Skeletal muscle satellite cell (primary cell): ENCODE data around the gene MAB21L4.

Experiments
- H3K27me3 ChIP-seq: 2 replicates; pipeline ENCODE4 v1.7.0; 2013; ENCODE audit warnings: low read length; ENCODE audit not compliant: control insufficient read depth, insufficient read depth
- H3K36me3 ChIP-seq: 2 replicates; pipeline ENCODE4 v1.7.0; 2013; ENCODE audit warnings: mild to moderate bottlenecking, control low read depth, low read length; ENCODE audit not compliant: insufficient read depth
- H3K4me1 ChIP-seq: 2 replicates; pipeline ENCODE4 v1.7.0; 2013; ENCODE audit warnings: low read length; ENCODE audit not compliant: control insufficient read depth, insufficient read depth
- H3K4me2 ChIP-seq: 2 replicates; pipeline ENCODE4 v1.7.0; 2013; ENCODE audit warnings: mild to moderate bottlenecking, low read length
- H3K4me3 ChIP-seq: 2 replicates; pipeline ENCODE4 v1.7.0; 2013; ENCODE audit warnings: low read length
- H3K9ac ChIP-seq: 2 replicates; pipeline ENCODE4 v1.7.0; 2013; ENCODE audit warnings: mild to moderate bottlenecking, low read depth, low read length, moderate library complexity
- H3K9me3 ChIP-seq: replicated peaks from 2 replicates; pipeline ENCODE4 v1.7.0; 2013; ENCODE audit warnings: mild to moderate bottlenecking, control low read depth, low read length

MAB21L4 gene

GRCh38 chr2:240922245-240922981 is 26.5 kb upstream of the MAB21L4 start:
- peaks cover 32% of the 10 kb centered on the region for H3K4me1 ChIP-seq
- peak overlapping the region; percentile 55 for H3K9ac ChIP-seq
- H3K4me2 ChIP-seq = no peak overlapping the region
- H3K4me3 ChIP-seq = no peak overlapping the region
- H3K9me3 ChIP-seq = no peaks in the 10 kb centered on the region
- H3K27me3 ChIP-seq = peaks cover 10% of the 10 kb centered on the region
- no peaks in the 10 kb centered on the region for H3K36me3 ChIP-seq

GRCh38 chr2:240921995-240922244 is 26.0 kb upstream of the MAB21L4 start:
- peak overlapping the region; percentile 9 for H3K4me3 ChIP-seq
- peak overlapping the region; percentile 55 for H3K9ac ChIP-seq
- H3K4me1 ChIP-seq = peaks cover 36% of the 10 kb centered on the region
- no peaks in the 10 kb centered on the region for H3K9me3 ChIP-seq
- H3K36me3 ChIP-seq = no peaks in the 10 kb centered on the region
- peak overlapping the region; percentile 64 for H3K4me2 ChIP-seq
- H3K27me3 ChIP-seq = peaks cover 8% of the 10 kb centered on the region

GRCh38 chr2:240921311-240921994 is 25.5 kb upstream of the MAB21L4 start:
- peak overlapping the region; percentile 36 for H3K4me3 ChIP-seq

GRCh38 chr2:240920783-240921231 is 24.9 kb upstream of the MAB21L4 start:
- Histone ChIP-seq H3K9me3 (no peaks in the 10 kb centered on the region), H3K4me2 (peak overlapping the region; percentile 65), H3K27me3 (no peaks in the 10 kb centered on the region), H3K36me3 (no peaks in the 10 kb centered on the region), H3K9ac (peak overlapping the region; percentile 73), H3K4me1 (peaks cover 44% of the 10 kb centered on the region), H3K4me3 (peak overlapping the region; percentile 36)

More at GRCh38 chr2:240921311-240921994, 25.5 kb upstream of the MAB21L4 start:
- Histone ChIP-seq H3K27me3 (peaks cover 4% of the 10 kb centered on the region), H3K4me1 (peaks cover 41% of the 10 kb centered on the region), H3K9me3 (no peaks in the 10 kb centered on the region), H3K4me2 (peak overlapping the region; percentile 65), H3K9ac (peak overlapping the region; percentile 73), H3K36me3 (no peaks in the 10 kb centered on the region)

- Histone ChIP-seq H3K9me3 (no peaks in the 10 kb centered on the region), H3K9ac (peak overlapping the region; percentile 73), H3K4me2 (no peak overlapping the region), H3K4me3 (no peak overlapping the region), H3K4me1 (peaks cover 45% of the 10 kb centered on the region), H3K36me3 (no peaks in the 10 kb centered on the region), H3K27me3 (no peaks in the 10 kb centered on the region)
Observed at GRCh38 chr2:240919786-240920782, 24.1 kb upstream of the MAB21L4 start.

GRCh38 chr2:240919161-240919781 is 23.3 kb upstream of the MAB21L4 start:
- no peak overlapping the region for H3K4me3 ChIP-seq
- H3K4me1 ChIP-seq = peaks cover 45% of the 10 kb centered on the region
- no peak overlapping the region for H3K9ac ChIP-seq
- H3K36me3 ChIP-seq = no peaks in the 10 kb centered on the region
- H3K27me3 ChIP-seq = no peaks in the 10 kb centered on the region
- H3K9me3 ChIP-seq = no peaks in the 10 kb centered on the region
- no peak overlapping the region for H3K4me2 ChIP-seq

GRCh38 chr2:240918258-240919091 is 22.5 kb upstream of the MAB21L4 start:
- Histone ChIP-seq H3K4me3 (no peak overlapping the region), H3K9me3 (no peaks in the 10 kb centered on the region), H3K36me3 (no peaks in the 10 kb centered on the region), H3K4me2 (no peak overlapping the region), H3K4me1 (peaks cover 53% of the 10 kb centered on the region), H3K9ac (no peak overlapping the region), H3K27me3 (no peaks in the 10 kb centered on the region)

GRCh38 chr2:240917684-240918257 is 21.8 kb upstream of the MAB21L4 start:
- Histone ChIP-seq H3K36me3 (no peaks in the 10 kb centered on the region), H3K9me3 (no peaks in the 10 kb centered on the region), H3K4me3 (no peak overlapping the region), H3K4me2 (no peak overlapping the region), H3K9ac (no peak overlapping the region), H3K27me3 (no peaks in the 10 kb centered on the region), H3K4me1 (peaks cover 54% of the 10 kb centered on the region)

- Histone ChIP-seq H3K9me3 (no peaks in the 10 kb centered on the region), H3K9ac (no peak overlapping the region), H3K27me3 (no peaks in the 10 kb centered on the region), H3K4me3 (no peak overlapping the region), H3K4me2 (peak overlapping the region; percentile 59), H3K4me1 (peaks cover 48% of the 10 kb centered on the region), H3K36me3 (no peaks in the 10 kb centered on the region)
Observed at GRCh38 chr2:240917009-240917683, 21.2 kb upstream of the MAB21L4 start.

GRCh38 chr2:240916571-240917008 is 20.6 kb upstream of the MAB21L4 start:
- peak overlapping the region; percentile 59 for H3K4me2 ChIP-seq

More at GRCh38 chr2:240916571-240917008, 20.6 kb upstream of the MAB21L4 start:
- H3K4me1 ChIP-seq = peaks cover 42% of the 10 kb centered on the region
- no peaks in the 10 kb centered on the region for H3K36me3 ChIP-seq
- H3K9ac ChIP-seq = no peak overlapping the region
- H3K4me3 ChIP-seq = no peak overlapping the region
- no peaks in the 10 kb centered on the region for H3K9me3 ChIP-seq
- H3K27me3 ChIP-seq = no peaks in the 10 kb centered on the region
